HG03460 (cell line): ENCODE data around the gene BBLN.
A peak's percentile ranks its signal among the peaks of the same experiment; 100 is the strongest.

Experiments used
- ATAC-seq: cut with Tn5 transposase; IDR thresholded peaks from one replicate; pipeline ENCODE4 v1.9.1; 2021; ENCODE audit not compliant: unreplicated experiment

Gene BBLN

GRCh38 chr9:128144239-128145181 lies 15.6 kb upstream of the BBLN start:
- ATAC-seq, result no peak

GRCh38 chr9:128145536-128145935 lies 14.5 kb upstream of the BBLN start:
- no peak for ATAC-seq

- ATAC-seq, result no peak
Observed at GRCh38 chr9:128145951-128146351, 14.1 kb upstream of the BBLN start.

- ATAC-seq, result no peak
Observed at GRCh38 chr9:128146591-128147120, 13.4 kb upstream of the BBLN start.

- ATAC-seq, result no peak
Observed at GRCh38 chr9:128148509-128149000, 11.5 kb upstream of the BBLN start.

GRCh38 chr9:128149001-128149701 lies 10.9 kb upstream of the BBLN start, which contains the start of gene LCN2:
LCN2 (plus strand) TSS chr9:128149453; CDS start chr9:128149526, 73 bp downstream.
- no peak for ATAC-seq

GRCh38 chr9:128149951-128150593 lies 10.0 kb upstream of the BBLN start:
- no peak for ATAC-seq

- no peak for ATAC-seq
Observed at GRCh38 chr9:128150594-128151308, 9.3 kb upstream of the BBLN start.

- ATAC-seq, result no peak
Observed at GRCh38 chr9:128151309-128152132, 8.5 kb upstream of the BBLN start.

GRCh38 chr9:128152133-128153059 lies 7.7 kb upstream of the BBLN start:
- ATAC-seq, result no peak

GRCh38 chr9:128153060-128153946 lies 6.8 kb upstream of the BBLN start:
- ATAC-seq, result no peak

- ATAC-seq, result no peak
Observed at GRCh38 chr9:128153947-128154695, 5.9 kb upstream of the BBLN start.

GRCh38 chr9:128155736-128156500 lies 4.1 kb upstream of the BBLN start:
- no peak for ATAC-seq

- peak; percentile 22 for ATAC-seq
Observed at GRCh38 chr9:128159522-128159783, 612 bp upstream of the BBLN start.

- peak; percentile 7 for ATAC-seq
Observed at GRCh38 chr9:128160603-128160987, 530 bp downstream of the BBLN start.

- ATAC-seq, result no peak
Observed at GRCh38 chr9:128161215-128161902, 1.3 kb downstream of the BBLN start.
